GM21619 (cell line): ENCODE data around the gene MCU.

Source experiments
- ATAC-seq: cut with Tn5 transposase; IDR thresholded peaks from one replicate; pipeline ENCODE4 v1.9.1; 2021; ENCODE audit not compliant: unreplicated experiment

The MCU gene

GRCh38 chr10:72930276-72930675 is 238.3 kb downstream of the MCU start:
- no peak for ATAC-seq

GRCh38 chr10:72932259-72933015 is 240.5 kb downstream of the MCU start:
- no peak for ATAC-seq

- ATAC-seq = no peak
Measured at GRCh38 chr10:72935361-72935760, 243.4 kb downstream of the MCU start.
